NK-92 (cell line): ENCODE results near the gene TMEM39A.

Experiments used
- DNase-seq: peaks from one replicate; lab custom pipeline; 2025; ENCODE audit not compliant: unreplicated experiment; lab: John Stamatoyannopoulos, UW

The TMEM39A gene

DNA sequence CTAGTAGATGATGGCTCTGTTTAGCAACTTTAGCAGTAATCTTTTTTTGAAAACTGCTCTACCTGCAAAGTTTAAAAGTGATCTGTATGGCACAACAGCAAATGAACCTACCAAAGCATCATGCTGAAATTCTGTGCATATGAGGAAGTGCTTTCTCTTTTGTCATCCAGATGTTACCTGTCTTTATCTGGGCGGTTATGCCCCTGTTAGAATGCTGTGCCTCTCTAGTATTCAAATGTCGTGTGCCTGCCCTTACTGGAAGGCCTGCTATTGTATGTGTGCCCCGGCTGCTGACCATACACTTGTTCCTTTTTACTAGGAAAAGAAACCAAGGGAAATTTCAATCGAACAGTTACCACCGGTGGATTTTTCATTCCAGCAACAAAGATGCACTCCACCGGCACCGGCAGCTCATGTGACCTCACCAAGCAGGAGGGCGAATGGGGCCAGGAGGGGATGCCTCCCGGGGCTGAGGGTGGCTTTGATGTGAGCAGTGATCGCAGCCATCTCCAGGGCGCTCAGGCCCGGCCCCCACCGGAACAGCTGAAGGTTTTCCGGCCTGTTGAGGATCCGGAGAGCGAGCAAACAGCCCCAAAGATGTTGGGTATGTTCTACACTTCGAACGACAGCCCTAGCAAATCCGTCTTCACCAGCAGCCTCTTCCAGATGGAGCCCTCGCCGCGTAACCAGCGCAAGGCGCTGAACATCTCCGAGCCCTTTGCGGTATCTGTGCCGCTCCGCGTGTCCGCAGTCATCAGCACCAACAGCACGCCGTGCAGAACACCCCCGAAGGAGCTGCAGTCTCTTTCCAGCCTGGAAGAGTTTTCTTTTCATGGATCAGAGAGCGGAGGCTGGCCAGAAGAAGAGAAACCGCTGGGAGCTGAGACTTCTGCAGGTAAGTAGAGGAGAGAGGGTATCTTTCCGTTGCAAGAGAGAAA, 61.6 kb downstream of the TMEM39A start:
- DNase-seq: no peak

DNA sequence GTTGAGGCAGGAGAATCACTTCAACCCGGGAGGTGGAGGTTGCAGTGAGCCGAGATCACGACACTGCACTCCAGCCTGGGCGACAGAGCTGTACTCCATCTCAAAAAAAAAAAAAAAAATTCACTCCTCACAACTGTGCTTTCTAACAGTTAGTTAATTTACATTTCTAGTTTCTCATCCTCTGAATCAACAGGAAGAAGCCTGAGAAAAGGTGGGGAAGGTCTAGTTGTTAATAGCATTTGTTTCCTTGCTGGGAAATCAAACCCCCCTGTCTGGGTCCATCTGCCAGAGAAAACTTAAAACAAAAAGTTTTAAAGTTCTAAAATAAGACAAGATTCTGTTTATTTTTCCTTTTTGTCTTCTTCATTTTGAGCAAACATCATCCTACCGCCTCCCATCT, 62.3 kb downstream of the TMEM39A start:
- no peak for DNase-seq

DNA sequence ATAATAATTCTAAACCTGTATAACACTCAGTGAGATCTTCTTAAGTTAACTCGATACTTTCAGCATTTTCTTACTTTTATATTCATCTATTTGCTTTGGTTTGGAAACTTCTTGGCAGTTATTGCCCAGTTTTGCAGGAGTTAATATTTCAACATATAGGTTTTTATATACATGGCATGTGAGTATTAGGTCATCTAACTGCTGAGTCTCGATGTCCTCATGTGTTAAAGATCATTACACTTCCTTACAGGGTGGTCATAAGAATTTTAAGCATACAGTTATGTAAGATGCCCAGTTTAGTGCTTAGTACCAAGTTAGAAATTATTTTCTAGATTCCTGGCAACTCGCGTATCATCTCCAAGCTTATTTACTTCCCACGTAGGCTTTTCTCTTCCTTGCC, 62.9 kb downstream of the TMEM39A start:
- no peak for DNase-seq

DNA sequence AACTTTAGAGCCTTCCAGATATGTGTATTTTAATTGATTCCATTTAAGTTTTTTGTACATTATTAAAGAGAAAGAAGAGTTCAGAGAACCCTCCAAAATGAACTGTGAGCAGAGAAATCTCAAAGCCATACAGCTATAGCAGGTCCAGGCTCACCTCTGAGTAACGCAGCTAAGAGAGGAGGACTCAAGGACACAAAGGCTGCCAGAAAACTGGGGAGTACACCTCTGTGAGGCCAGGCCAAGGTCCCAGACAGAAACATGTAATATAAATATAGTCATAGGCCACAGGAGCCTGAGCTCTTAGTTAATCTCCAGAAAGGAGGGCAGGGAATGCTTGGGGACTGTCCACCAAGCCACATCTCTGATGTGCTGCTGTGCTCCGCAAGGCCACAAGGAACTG, 66.5 kb downstream of the TMEM39A start:
- DNase-seq: no peak

DNA sequence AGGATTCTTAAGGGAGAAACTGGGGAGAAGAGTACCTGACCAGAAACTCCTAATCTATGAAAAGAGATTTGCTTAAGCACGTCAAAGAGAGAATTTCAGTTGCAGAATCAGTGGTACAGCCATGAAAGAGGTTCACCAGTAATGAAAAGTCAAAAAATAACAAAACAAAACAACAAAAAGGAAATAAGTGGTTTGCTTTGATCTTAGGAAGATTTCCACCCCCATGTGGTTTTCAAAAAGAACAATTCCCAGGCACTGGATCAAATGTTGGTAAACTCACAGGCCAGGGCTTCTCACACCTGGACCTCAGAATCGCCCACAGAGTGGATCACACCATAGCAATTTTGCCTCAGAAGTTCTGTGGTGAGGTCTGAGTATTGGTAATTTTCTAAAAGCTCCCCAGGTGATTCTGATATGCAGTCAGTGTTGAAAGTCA, 67.5 kb downstream of the TMEM39A start:
- DNase-seq: no peak

DNA sequence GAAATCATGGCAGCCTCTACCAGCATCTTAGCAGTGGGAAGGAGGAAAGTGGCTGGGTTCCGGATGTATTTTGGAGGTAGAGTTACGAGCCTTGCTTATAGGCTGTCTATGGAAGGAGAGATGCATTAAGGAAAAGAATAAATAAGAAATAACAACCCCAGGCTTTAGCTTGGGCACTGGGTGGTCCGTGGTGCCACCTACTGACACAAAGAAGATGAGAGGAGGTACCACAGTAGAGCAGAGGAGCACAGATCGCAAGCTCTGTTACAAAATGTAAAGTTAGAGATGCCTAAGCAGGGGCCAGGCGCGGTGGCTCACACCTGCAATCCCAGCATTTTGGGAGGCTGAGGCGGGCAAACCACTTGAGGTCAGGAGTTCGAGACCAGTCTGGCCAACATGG, 74.8 kb downstream of the TMEM39A start:
- no peak for DNase-seq

DNA sequence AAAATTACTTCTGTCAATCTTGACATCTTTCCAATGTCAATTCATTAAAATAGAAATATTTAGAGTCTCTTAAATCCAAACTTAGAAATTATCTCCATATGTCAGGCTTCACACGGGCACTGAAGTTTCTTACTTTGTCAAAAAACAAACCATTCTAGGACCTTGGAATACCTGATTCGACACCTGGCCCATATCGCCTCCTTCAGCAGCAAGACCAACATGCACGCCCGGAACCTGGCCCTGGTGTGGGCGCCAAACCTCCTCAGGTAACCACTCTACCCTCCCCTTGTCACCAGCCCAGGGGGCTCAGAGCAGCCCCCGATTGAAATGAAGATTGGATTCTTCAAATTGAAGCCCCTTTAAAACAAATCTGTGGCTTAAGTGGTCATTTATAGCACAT, 81.3 kb downstream of the TMEM39A start:
- DNase-seq: no peak

DNA sequence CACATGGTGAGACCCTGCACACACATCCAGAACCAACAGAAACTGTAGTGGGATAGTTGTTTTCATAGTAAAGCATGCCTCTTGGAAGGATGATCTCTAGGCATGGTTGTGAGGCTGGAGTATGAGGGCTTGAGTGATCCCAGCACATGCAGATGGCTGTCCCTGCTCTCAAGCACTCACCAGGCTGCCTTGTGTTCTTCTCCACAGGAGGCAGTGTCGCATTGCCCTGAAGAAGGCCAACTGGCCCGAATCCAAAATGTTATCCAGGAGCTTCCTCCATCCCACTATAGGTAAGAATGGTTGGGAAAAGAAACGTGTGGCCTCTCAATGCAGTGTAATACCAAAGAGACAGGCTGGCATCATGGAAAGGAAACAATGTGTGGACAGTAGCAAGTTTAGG, 82.7 kb downstream of the TMEM39A start:
- no peak for DNase-seq
